Inflammatory macrophage treated with lipopolysaccharide for 4 hours (primary cell): ENCODE data around the gene RPS15.

ENCODE experiments used
- DNase-seq: peaks from one replicate; pipeline ENCODE4 v3.0.0-alpha.2; 2020

Gene RPS15

GRCh38 chr19:1438035-1438932, at the start of gene RPS15:
RPS15 (plus strand) TSS chr19:1438396; CDS start chr19:1438426, 30 bp downstream.
- peak; percentile 95 for DNase-seq

- DNase-seq: no peak
Observed at GRCh38 chr19:1388637-1389026, 49.6 kb upstream of the RPS15 start.

- no peak for DNase-seq
Observed at GRCh38 chr19:1389033-1389940, 48.9 kb upstream of the RPS15 start.

- no peak for DNase-seq
Observed at GRCh38 chr19:1390890-1391423, 47.2 kb upstream of the RPS15 start.

- DNase-seq: no peak
Observed at GRCh38 chr19:1392407-1392806, 45.8 kb upstream of the RPS15 start.

GRCh38 chr19:1392939-1393530, 45.2 kb upstream of the RPS15 start:
- no peak for DNase-seq

- DNase-seq: no peak
Observed at GRCh38 chr19:1393841-1394240, 44.4 kb upstream of the RPS15 start.

GRCh38 chr19:1394252-1395193, 43.7 kb upstream of the RPS15 start:
- no peak for DNase-seq

- no peak for DNase-seq
Observed at GRCh38 chr19:1395194-1396018, 42.8 kb upstream of the RPS15 start.

- DNase-seq: no peak
Observed at GRCh38 chr19:1396019-1396767, 42.0 kb upstream of the RPS15 start.

GRCh38 chr19:1396768-1397679, 41.2 kb upstream of the RPS15 start:
- DNase-seq: no peak

- no peak for DNase-seq
Observed at GRCh38 chr19:1397838-1398237, 40.4 kb upstream of the RPS15 start.

- no peak for DNase-seq
Observed at GRCh38 chr19:1399079-1399478, 39.1 kb upstream of the RPS15 start.

- no peak for DNase-seq
Observed at GRCh38 chr19:1399745-1400144, 38.5 kb upstream of the RPS15 start.

GRCh38 chr19:1400281-1401137, 37.7 kb upstream of the RPS15 start:
- no peak for DNase-seq

- DNase-seq: no peak
Observed at GRCh38 chr19:1401138-1401888, 36.9 kb upstream of the RPS15 start, which contains the start of gene GAMT. GAMT (minus strand) TSS chr19:1401542; CDS start chr19:1401476, 66 bp downstream.

- DNase-seq: no peak
Observed at GRCh38 chr19:1401889-1402217, 36.3 kb upstream of the RPS15 start.
